Femur (tissue), 1 donor: ENCODE results near the gene ANGPTL4.
A peak's percentile ranks its signal among the peaks of the same experiment; 100 is the strongest.
"Not testable (repeated sequence)": the region's sequence is repeated elsewhere in the genome, so short reads cannot be mapped to it uniquely, and the experiment has no call there.

Experiments used
- DNase-seq: peaks from one replicate; pipeline ENCODE4 v3.0.0-alpha.2; 2017

The ANGPTL4 gene

DNA sequence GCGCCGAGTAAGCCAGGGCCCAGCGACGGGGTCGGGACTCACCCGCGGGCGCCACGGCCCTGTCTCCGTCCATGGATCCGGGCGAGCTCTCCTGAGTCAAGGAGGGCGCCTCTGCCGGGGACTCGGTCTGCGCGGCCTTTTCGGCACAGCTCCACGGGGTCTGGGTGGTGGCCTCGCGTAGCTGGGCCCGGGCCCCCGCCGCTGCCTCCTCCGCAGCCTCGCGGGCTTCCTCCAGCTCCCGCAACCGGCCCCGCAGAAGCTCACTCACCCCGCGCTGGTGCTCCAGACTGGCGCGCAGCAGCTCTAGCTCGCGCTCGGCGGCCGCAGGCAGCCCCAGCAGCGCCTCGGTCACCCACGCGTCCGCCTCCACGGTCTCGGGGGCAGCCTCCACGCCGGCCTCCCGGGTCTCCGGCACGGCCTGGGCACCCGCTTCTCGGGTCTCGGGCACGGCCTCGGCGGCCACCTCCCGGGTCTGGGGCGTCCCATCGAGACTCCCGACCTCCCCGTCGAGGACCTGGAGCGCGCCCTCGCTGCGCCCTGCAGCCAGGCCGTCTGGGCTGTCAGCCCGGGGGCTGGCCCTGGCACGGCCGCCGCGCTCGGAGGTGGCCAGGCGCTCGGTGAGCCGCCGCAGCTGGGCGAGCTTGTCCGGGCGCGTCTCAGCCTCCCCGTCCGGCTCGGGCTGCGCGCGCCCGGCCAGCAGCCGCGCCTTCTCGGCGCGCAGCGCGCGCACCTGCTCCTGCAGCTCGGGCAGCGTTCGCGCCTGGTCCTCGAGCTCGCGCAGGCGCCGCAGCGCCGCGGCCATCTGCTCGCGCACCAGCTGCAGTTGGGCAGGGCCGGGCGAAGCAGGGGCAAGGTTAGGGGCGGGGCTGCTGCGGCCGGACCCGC lies 29.3 kb upstream of the ANGPTL4 start:
- peak; percentile 71 for DNase-seq

- DNase-seq, result no peak
Measured at GRCh38 chr19:8335343-8336071, 28.4 kb upstream of the ANGPTL4 start.

DNA sequence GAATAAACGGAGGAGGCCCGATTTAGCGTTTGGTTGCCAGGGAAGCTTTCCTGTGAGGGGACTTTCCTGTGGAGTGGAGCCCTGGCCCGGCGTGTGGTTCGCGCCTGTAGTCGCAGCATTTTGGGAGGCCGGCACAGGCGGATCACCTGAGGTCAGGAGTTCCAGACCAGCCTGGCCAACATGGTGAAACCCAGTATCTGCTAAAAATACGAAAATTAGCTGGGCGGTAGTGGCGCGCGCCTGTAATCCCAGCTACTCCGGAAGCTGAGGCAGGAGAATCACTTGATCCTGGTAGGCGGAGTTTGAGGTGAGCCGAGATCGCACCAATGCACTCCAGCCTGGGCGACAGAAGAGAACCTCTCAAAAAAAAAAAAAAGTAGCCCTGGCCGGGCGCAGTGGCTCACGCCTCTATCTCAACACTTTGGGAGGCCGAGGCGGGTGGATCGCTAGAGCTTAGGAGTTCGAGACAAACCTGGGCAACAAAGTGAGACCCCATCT lies 27.8 kb upstream of the ANGPTL4 start:
- DNase-seq, result no peak

- DNase-seq, result no peak
Measured at GRCh38 chr19:8336660-8337059, 27.3 kb upstream of the ANGPTL4 start.

GRCh38 chr19:8337728-8338127 lies 26.2 kb upstream of the ANGPTL4 start:
- DNase-seq, result no peak

GRCh38 chr19:8338835-8339234 lies 25.1 kb upstream of the ANGPTL4 start:
- no peak for DNase-seq

DNA sequence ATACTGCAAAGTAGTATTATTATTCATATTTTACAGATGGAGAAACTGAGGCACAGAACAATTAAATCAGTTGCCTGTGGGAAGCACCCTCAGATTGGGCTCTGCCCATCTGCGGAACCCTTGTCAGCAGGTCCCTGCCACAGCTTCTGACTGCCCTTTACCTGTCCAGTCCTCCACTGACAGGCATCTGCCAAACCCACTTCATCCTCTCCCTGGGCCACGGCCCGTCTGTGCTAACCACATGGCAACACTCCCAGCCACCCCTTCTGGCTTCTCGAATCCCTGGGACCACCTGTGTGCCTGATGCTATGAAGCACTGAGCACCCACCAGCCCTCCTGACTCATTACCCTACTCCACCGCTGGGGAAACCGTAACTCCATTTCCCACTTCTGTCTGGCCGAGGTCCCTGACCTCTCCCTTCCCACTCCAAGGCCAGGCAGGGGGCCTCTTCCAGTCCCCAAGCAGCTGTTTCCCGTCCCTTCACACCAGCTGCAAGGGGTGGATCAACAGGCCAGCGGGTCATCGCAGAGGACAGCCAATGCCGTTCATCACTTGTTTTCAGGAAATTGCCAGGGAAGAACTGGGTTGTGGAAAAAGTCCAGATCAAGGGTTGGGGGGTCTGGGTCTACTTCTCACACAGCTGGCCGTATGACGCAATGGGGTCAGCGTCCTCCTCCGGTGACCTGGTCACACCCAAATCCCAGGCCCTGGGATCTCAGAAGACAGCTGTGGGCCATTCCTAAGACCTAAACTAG lies 23.4 kb upstream of the ANGPTL4 start:
- DNase-seq, result peak; percentile 59

DNA sequence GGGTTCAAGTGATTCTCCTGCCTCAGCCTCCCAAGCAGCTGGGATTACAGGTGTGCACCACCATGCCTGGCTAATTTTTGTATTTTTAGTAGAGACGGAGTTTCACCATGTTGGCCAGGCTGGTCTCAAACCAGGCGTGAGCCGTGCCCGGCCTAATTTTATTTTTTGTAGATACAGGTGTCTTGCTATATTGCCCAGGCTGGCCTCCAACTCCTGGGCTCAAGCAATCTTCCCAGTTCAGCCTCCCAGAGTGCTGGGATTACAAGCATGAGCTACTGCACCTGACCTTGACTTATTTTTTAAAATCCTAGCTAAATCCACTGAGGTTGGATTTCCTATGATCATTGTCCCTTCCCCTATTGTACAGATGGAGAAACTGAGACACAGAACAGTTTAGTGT lies 22.5 kb upstream of the ANGPTL4 start:
- not testable (repeated sequence) for DNase-seq

DNA sequence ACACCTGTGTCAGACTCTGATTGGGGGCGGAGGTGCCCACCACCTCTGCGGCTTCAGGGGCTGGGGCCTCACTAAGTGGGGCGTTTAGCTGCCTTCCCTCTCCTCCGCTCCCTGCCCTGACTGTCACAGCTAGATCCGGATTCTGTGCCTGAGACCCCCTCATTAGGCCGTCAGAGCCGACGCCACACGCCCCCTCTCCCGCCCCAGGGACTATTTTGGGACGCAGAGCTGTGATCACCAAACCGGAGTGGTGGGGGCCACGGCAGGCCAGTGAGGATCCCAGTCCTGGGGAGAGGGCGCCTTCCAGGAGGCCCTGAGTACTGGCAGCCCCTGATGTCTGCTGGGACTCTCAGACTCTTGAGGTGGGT lies 21.7 kb upstream of the ANGPTL4 start:
- DNase-seq, result no peak

DNA sequence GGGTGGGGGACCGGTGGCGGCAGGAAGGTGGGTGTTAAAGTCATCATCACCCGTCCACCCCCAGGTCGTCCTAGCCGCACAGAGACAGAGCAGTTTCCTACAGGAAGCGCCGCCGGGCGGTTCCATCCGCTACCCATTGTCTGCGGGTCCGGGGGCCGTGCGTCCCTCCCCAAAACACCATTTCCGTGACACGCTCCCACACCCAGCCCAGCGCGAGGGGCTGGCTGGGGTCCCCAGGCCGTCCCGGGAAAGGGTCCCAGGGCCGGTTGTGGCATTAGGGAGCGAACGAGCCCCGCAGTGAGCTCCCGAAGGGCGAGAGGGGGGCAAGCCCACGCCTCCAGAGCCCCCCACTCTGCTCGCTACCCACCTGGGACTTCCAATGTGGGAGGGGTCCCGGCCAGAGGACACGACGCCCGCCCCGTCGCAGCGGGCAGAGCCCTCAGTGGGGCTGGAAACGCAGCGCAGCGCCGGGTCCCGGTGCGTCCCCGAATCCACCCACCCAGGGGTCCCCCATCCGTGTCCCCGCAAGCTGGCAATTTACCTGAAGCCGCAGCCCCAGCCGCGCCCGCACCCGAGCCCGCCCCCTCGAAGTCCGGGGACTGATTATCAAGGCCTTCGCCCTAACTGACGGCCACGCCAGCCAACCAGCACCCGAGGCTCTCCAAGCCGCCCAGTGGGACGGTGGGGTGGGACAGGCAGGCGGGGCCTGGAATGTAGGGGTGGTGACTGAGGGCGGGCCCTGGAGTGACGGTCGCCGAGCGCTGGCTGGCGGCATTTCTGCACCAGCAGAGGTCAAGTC lies 21.1 kb upstream of the ANGPTL4 start, which contains the start of gene KANK3:
Gene KANK3 (minus strand): TSS at position 579 of the 799 bp plus-strand sequence. CDS start 5,434 bp downstream, outside the sequence.
- DNase-seq, result peak; percentile 92

DNA sequence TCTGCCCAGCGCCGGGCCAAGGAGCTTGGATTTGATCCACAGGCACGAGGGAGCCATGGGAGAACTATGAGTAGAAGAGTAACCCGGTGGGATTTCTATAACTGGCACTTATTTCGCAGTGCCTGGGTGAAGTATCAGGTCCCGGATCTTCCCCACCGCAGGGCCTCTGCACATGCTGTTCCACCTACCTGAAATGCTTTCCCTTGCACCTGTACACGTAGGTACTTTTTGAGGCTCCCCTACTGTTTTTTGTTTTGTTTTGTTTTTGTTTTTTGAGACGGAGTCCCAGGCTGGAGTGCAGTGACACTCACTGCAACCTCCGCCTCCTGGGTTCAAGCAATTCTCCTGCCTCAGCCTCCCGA lies 20.5 kb upstream of the ANGPTL4 start:
- no peak for DNase-seq

- not testable (repeated sequence) for DNase-seq
Measured at GRCh38 chr19:8349629-8350372, 14.2 kb upstream of the ANGPTL4 start.

- no peak for DNase-seq
Measured at GRCh38 chr19:8352134-8352827, 11.7 kb upstream of the ANGPTL4 start.

GRCh38 chr19:8352845-8353244 lies 11.1 kb upstream of the ANGPTL4 start:
- DNase-seq, result not testable (repeated sequence)

DNA sequence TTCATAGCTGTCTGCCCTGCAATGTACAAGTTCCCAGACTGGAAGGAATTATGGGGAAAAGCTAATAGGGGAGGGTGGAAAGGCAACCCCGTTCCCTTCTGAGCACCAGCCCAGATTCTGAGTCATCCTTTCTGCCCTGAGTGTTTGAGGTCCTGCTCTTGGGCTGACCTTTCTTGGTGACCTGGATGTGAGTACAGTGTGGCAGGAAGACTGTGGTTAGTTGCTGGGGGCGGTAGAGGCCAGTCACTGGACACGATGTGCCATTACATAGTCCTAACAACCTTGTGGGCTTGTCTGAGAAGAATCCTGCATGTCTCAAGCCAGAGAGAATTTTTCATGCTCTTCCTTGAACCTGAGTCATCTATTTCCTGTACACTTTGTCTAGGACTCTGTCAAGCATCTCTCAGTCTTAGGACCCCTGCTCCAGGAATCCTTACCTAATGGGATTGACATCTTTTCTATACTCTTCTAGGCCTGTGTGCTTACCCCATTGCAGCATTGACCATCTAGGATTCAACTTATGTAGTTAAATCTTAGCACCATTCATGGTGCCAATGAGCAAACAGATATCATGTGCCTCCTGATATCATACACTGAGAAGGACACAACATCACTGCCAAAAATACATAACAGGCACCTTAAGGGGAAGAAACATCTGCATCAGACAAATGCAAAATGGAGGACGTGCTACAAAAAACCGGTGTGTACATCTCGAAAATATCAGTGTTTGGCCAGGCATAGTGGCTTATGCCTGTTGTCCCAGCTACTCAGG lies 8.1 kb upstream of the ANGPTL4 start:
- DNase-seq, result no peak

- no peak for DNase-seq
Measured at GRCh38 chr19:8357007-8357521, 6.9 kb upstream of the ANGPTL4 start.

- no peak for DNase-seq
Measured at GRCh38 chr19:8358948-8359347, 5.0 kb upstream of the ANGPTL4 start.

GRCh38 chr19:8360196-8360595 lies 3.8 kb upstream of the ANGPTL4 start:
- no peak for DNase-seq

DNA sequence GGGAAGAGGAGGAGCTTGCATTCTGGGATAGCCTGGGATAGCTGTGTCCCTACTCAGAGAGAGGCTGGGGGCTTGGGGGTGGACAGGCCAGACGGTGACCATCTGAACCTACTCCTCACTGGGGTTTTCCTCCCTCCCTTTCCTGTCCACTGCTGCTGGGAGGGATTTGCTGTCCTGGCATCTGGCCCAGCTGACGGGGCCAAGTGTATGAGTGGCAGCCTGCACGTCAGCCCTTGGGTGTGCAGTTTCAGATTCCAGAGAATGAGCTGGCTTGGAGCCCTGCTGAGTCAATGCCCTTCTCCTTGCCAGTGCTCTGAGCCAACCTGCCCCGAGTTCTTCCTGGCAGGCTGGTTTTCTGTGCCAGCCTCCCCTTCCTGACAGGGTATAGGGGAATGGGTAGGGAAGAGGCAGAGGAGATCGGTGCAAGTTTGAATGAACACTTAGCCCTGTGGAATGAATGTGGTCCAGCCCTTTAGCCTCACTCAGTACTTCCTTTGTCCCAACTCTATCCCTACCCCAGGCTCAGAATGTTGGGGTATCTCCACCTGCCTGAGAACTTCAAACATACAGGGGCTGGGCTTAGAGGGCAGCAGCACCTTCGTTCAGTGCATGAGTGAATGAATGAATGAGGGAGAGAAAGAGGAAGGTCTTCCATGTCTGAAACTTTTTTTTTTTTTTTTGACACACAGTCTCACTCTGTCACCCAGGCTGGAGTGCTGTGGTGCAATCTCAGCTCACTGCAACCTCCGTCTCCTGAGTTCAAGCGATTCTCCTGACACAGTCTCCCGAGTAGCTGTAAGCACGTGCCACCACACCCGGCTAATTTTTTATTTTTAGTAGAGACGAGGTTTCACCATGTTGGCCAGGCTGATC lies 1.8 kb upstream of the ANGPTL4 start:
- peak; percentile 94 for DNase-seq
